ENCODE results near the gene ZNF747. TPM values are rescaled to one million over a fixed set of nuclear protein-coding genes. Genes with fewer than 3 reads are reported as not detected.
A peak's percentile ranks its signal among the peaks of the same experiment; 100 is the strongest.

ZNF747 gene
- total and polyA plus RNA-seq, 10 of the 15 experiments (the other 5 are each of a cell fraction or from before 2014, with no cell fraction given), result 1.0 to 13.0 (median 7.2) TPM

DNA sequence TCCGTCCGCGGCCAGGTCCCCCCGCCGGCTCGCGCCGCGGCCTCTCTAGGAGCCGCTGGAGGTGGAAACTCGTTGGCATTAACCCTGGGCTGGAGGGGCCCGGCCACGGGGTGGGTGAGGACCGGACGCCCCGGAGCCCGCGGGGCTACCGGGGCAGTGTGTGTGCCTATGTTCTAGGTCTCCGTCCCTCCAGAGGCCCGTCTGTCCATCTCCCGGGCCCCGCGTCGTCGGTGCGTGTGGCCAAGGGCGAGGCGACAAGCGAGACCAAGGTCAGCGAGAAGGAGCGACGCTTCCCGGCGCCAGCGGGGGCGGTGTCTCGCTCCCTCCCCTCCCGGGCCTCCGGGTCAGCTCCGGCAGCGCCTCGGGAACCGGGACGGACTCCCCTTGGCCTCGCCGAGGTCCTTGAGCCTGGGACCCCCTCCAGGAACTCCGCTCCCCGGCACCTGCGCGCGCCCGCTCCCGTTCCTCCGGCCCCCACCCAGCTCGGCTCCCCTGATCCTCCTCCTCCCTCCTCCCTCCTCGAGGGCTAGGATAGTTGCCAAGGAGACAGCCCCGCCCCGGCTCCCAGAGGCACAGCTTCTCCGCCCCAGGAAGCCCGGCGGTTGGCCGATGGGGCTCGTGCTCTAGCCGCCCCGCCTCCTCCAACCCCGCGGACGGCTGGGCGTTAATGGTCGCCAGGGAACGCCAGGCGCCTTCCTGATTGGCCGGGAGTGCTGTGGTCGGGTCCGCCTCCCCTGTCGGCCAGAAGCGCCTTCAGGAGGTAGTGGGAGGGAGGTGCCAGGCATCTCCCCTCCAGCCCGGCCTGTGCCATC, 7.6 kb downstream of the ZNF747 start (continued):
- TF ChIP-seq CUX1 (IDR thresholded peaks at IDR 0.05; ENCODE audit: insufficient replicate concordance, low read depth, low read length), result no peak
- no peak for TF ChIP-seq SPI1 (IDR thresholded peaks at IDR 0.05; ENCODE audit: borderline replicate concordance, insufficient read depth, low read depth, low read length)
- TF ChIP-seq ZNF217 (IDR thresholded peaks at IDR 0.05), result no peak
- TF ChIP-seq LARP7 (IDR thresholded peaks at IDR 0.05), result peak; percentile 89
- peak; percentile 58; the same call in 1 of the 2 replicates for TF ChIP-seq CHD1 (IDR thresholded peaks at IDR 0.05; ENCODE audit: low read depth, low read length)
- no peak for TF ChIP-seq SUPT20H (IDR thresholded peaks at IDR 0.05; ENCODE audit: borderline replicate concordance, control insufficient read depth, low read depth, low read length)
- TF ChIP-seq ETV6 (conservative IDR thresholded peaks at IDR 0.05 in 1 of 2, IDR thresholded peaks at IDR 0.05 in 1 of 2; ENCODE audit: borderline replicate concordance in 1 of 2, low read depth in 1 of 2), result no peak
- no peak for TF ChIP-seq NR2C2 (IDR thresholded peaks at IDR 0.05; ENCODE audit: borderline replicate concordance, control insufficient read depth, insufficient read length, low read depth)
- no peak for TF ChIP-seq ZBED1 (IDR thresholded peaks at IDR 0.05; ENCODE audit: borderline replicate concordance)
- no peak for TF ChIP-seq ZZZ3 (IDR thresholded peaks at IDR 0.05; ENCODE audit: control insufficient read depth, insufficient read length, low read depth)
- TF ChIP-seq YY1 (IDR thresholded peaks at IDR 0.05; ENCODE audit: low read depth, low read length), result peak; percentile 72
- TF ChIP-seq, protein P1, sequence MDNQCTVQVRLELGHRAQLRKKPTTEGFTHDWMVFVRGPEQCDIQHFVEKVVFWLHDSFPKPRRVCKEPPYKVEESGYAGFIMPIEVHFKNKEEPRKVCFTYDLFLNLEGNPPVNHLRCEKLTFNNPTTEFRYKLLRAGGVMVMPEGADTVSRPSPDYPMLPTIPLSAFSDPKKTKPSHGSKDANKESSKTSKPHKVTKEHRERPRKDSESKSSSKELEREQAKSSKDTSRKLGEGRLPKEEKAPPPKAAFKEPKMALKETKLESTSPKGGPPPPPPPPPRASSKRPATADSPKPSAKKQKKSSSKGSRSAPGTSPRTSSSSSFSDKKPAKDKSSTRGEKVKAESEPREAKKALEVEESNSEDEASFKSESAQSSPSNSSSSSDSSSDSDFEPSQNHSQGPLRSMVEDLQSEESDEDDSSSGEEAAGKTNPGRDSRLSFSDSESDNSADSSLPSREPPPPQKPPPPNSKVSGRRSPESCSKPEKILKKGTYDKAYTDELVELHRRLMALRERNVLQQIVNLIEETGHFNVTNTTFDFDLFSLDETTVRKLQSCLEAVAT (IDR thresholded peaks at IDR 0.05), result 0 out of 2 replicates have a peak, but pooled peaks have one; percentile 23
- TF ChIP-seq, protein P2, sequence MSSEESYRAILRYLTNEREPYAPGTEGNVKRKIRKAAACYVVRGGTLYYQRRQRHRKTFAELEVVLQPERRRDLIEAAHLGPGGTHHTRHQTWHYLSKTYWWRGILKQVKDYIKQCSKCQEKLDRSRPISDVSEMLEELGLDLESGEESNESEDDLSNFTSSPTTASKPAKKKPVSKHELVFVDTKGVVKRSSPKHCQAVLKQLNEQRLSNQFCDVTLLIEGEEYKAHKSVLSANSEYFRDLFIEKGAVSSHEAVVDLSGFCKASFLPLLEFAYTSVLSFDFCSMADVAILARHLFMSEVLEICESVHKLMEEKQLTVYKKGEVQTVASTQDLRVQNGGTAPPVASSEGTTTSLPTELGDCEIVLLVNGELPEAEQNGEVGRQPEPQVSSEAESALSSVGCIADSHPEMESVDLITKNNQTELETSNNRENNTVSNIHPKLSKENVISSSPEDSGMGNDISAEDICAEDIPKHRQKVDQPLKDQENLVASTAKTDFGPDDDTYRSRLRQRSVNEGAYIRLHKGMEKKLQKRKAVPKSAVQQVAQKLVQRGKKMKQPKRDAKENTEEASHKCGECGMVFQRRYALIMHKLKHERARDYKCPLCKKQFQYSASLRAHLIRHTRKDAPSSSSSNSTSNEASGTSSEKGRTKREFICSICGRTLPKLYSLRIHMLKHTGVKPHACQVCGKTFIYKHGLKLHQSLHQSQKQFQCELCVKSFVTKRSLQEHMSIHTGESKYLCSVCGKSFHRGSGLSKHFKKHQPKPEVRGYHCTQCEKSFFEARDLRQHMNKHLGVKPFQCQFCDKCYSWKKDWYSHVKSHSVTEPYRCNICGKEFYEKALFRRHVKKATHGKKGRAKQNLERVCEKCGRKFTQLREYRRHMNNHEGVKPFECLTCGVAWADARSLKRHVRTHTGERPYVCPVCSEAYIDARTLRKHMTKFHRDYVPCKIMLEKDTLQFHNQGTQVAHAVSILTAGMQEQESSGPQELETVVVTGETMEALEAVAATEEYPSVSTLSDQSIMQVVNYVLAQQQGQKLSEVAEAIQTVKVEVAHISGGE (CRISPR knock-in tag; IDR thresholded peaks at IDR 0.05), result peak; percentile 85
- no peak for TF ChIP-seq MEF2A (IDR thresholded peaks at IDR 0.05; ENCODE audit: insufficient read depth, low read depth, low read length)
- no peak for TF ChIP-seq JUND (IDR thresholded peaks at IDR 0.05; ENCODE audit: low read depth, low read length)
- TF ChIP-seq ELK1 (IDR thresholded peaks at IDR 0.05; ENCODE audit: low read depth, low read length), result 0 out of 2 replicates have a peak, but pooled peaks have one; percentile 31
- TF ChIP-seq IKZF2 (IDR thresholded peaks at IDR 0.05), result peak in 1 of 2 experiments; percentile 61; a peak in 1 of 4 replicates
